ENCODE measurements around the gene ADAMTS16.

GRCh38 chr5:5335107-5335506 lies 195.0 kb downstream of the ADAMTS16 start:
- TF ChIP-seq PKNOX1 (IDR thresholded peaks at IDR 0.05) (no peak), LEF1 (IDR thresholded peaks at IDR 0.05; ENCODE audit: borderline replicate concordance) (no peak), BHLHE40 (IDR thresholded peaks at IDR 0.05; ENCODE audit: borderline replicate concordance) (no peak), FOXA1 (IDR thresholded peaks at IDR 0.05) (no peak), SP1 (IDR thresholded peaks at IDR 0.05) (no peak), ARNT (IDR thresholded peaks at IDR 0.05) (no peak), TARDBP (IDR thresholded peaks at IDR 0.05) (no peak), FOXK2 (IDR thresholded peaks at IDR 0.05) (no peak)
